ENCODE measurements around the gene PSAPL1.
"Not testable (repeated sequence)": the region's sequence is repeated elsewhere in the genome, so short reads cannot be mapped to it uniquely, and the experiment has no call there.

PSAPL1 gene

DNA sequence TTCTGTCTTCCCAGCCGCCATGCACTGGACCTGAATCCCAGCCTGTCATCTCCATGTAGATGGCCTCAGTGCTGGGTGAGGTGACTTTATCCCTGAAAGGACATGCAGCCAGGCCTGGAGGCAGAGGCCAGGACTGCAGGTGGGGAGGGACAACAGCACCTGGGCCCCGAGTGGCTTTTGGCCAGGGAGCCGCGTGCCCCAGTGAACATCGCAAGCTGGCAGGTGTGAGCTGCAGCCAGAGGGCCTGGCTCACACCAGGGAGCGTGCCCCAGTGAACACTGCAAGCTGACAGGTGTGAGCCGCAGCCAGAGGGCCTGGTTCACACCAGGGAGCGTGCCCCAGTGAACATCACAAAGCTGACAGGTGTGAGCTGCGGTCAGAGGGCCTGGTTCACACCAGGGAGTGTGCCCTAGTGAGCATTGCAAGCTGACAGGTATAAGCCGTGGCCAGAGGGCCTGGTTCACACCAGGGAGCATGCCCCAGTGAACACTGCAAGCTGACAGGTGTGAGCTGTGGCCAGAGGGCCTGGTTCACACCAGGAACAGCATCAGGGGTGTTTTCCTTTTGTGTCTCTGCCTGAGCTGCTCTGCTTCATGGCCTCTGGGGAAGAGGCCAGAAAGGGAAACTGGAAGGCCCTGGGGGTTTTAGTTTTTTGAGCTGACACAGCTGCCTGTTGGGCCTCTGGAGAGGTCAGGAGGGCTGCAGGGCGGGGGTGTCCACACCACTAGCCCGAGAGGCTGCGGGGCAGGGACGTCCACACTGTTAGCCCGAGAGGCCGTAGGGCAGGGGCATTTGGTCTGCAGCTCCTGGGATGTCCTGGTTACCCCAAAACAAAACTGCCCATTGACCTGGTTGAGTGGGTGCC is 22.7 kb upstream of the PSAPL1 start:
- DNase-seq = no peak

GRCh38 chr4:7452802-7453201 is 18.1 kb upstream of the PSAPL1 start:
- not testable (repeated sequence) for DNase-seq

GRCh38 chr4:7451800-7452199 is 17.1 kb upstream of the PSAPL1 start:
- DNase-seq = no peak

- DNase-seq = no peak
Measured at GRCh38 chr4:7451434-7451789, 16.7 kb upstream of the PSAPL1 start.

- no peak for DNase-seq
Measured at GRCh38 chr4:7450775-7451433, 16.2 kb upstream of the PSAPL1 start.

- DNase-seq = no peak
Measured at GRCh38 chr4:7448036-7448435, 13.3 kb upstream of the PSAPL1 start.

DNA sequence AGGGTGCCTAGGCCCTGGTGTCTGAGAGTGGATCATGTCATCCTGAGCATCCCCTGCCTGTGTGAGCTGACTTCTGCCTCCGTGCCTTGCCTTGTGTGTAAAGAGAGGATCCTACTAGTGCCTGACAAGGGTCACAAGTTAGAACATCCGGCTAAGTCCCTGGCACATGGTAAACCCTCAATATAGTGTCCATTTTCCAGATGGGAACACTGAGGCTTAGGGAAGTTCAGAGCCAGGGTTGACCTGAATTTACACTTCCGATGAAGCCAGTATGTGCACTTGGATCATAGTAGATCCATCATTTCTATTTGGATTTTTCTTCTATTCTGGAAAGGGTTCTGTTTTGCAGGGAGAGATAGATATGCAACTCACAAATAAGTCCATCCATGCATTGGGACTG is 12.5 kb upstream of the PSAPL1 start:
- no peak for DNase-seq

DNA sequence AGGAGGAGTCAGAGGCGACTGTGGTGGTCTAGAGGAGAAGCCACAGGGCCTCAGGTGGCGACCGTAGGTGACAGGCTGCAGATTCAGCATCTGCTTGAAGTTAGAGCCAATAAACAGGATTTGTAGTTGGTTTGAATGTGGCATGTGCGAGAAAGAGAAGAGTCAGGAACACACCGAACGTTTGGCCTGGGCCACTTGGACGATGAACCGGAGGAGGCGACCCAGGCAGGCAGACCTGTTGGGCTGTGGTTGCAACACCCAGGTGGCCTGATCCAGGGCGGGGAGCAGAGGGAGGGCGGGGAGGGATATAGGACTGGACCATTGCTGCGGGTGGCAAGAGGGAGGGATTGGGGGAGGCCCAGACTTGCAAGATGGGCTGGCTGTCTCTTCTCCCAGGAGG is 10.0 kb upstream of the PSAPL1 start:
- no peak for DNase-seq

DNA sequence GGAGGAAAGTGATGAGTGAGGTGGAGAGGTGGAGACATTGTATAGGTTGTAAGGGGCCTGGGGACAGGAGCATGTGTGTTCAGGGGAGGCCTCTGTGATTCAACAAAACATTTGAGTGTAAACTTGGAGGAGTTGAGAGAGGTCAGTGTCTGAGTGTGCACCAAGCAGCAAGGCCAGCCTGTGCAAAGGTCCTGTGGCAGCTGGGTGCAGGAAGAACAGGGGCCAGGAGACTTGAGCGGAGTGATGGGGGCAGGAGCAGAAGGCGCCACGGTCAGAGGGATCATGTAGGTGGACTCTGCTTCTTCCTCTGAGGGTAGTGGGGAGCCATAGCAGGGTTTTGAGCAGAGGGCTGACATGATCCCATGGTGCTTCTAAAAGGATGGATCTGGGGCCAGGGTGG is 9.6 kb upstream of the PSAPL1 start:
- no peak for DNase-seq

DNA sequence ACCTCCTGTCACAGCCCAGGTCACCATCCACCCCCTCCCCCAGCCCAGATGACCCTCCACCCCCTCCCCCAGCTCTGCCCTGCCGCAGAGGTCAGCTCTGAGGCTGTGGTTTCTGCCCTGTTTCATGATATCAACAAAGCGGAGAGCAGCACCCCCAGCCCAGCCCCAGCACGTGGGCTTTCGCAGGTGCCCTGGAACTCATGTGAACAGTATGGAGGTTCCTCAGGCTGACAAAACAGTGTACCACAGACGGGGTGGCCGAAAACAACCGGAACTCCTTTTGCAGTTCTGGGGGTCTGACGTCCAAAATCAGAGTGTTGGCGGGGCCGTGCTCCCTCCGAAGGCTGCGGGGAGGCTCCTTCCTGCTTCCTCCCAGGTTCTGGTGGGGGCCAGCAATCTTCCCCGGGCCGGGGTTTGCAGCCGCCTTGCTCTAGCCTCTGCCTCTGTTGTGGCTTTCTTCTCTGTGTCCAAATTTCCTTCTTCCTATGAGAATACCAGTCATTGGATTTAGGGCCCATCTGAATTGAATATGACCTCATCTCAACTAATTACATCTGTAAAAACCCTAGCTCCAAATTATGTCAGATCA is 7.9 kb upstream of the PSAPL1 start:
- no peak for DNase-seq

- no peak for DNase-seq
Measured at GRCh38 chr4:7441201-7441600, 6.5 kb upstream of the PSAPL1 start.

DNA sequence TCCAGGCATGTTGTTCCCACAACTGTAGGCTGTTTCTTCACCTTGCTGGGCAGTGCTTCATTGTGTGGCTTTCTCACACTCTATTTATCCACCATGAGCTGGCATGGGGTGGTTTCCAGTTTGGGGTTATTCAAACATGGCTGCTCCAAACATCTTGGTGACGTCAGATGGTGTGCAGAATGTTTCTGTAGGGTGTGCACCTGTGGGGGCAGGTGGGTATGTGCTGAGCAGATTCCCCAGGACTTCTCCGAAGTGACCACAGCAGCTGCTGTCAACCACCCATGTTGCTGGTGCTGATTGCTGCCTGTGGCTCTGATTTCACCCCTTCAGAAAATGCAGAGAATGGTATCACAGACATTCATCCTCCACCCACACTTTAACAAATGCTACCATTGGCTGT is 5.0 kb upstream of the PSAPL1 start:
- no peak for DNase-seq

GRCh38 chr4:7436256-7436655 is 1.5 kb upstream of the PSAPL1 start:
- no peak for DNase-seq

GRCh38 chr4:7435471-7436061 is 836 bp upstream of the PSAPL1 start:
- DNase-seq = peak; percentile 48

- no peak for DNase-seq
Measured at GRCh38 chr4:7434141-7434765, 477 bp downstream of the PSAPL1 start.

DNA sequence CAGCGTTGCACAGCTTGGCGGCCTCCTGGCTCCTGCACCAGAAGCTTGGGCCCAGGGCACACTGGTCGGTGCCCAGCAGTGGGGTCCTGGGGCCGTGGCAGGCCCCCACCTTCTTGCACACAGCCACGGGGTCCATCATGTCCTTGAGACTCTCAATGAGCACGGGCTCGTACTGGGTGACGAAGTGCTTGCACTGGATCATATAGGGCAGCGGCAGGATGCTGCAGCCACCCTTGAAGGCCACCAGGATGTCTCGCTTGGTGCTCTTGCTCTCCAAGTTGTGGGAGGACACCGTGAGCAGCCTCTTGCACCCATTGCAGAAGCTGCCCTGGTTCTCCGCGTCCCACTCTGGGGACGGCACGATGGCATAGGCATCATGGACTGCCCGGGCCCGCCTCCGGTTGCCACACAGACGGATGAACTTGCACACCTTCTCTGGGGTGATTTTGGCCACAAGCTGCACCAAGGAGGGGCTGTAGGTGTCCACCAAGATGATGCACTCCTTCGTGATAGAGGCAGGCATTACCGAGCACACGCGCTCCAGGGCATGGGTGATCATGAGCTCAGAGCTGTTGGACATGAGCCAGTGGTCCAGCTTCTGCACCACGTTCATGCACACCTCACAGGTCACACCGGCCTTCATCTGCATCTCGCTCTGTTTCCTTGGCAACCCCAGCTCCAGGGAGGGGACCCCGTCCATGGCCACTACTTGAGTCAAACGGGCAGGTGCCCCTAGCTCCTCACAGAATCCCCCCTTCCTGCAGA is 1.2 kb downstream of the PSAPL1 start:
- no peak for DNase-seq

DNA sequence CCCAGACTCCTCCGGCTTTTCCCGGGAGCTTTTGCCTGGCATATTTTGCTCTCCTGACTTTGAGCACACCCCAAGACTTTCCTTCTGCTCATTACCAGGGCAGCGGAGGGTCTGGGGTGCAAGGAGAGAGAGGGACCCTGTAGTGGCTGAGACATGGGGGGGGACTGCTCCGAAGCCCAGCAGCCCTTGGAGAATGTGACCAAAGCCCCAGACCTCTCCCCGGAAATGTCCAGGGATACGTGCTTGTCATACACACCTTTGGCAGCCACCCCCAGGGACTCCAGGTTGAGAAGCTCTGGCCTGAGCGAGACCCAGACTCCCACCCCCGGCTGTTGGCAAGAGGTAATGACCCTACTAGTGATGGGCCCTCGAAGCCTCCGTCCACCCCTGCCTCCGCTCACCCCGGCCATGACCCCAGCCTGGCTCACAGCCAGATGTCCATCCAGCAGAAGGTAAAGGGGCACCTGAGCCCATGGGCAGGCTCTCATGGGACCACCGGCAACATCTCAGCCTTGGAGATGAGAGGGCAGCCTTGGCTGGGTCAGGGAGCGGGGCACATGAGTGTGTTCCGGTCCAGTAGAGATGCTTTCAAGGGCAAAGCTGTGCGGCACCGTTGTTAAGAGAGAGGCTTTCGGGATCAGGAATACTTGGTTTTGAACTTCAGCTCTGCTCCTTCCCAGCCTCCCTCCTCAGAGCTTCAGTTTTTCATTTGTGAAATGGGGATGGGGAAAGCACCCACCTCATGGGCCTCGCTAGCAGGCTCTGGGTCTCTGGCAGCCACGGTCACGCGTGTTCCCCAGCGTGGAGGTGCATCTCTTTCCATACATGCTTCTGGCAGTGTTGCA is 2.0 kb downstream of the PSAPL1 start:
- no peak for DNase-seq

DNA sequence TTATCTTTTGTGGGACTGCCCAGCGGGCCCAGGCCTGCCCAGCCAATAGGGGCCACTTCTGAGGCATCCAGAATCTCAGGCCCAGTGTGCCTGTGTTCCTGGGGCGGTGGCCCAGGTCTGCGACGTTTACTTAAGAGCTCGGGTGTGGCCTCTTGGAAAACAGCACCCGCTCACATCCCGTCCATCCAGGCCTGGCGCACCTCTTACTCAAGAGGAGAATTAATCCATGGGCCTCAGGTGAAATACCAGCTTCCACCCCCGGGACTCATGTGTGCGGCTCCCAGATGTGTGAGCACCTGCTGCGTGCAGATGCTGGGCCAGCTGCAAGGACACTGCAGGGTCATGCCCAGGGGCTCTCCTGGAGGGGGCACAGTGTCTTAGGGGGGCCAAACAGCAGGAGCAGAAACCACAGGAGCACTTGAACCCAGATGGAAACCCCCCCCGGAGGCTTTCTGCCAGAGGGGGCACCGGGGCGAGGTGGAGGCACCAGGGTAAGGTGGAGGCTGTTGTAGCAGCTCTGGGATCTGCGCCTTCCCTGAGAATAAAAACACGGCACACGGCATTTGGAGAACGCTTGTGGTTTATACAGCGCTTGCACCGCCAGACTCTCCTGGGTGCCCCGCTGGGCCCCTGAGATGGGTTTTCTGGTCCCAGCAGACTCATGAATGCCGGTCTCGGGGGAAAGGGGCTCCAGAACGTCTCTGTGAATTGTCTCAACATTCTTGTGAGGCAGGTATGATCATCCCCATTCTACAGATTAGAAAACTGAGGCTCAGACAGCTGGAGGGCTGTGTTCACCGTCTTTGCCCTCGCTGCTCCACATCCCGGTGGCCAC is 2.8 kb downstream of the PSAPL1 start:
- DNase-seq = peak; percentile 16

DNA sequence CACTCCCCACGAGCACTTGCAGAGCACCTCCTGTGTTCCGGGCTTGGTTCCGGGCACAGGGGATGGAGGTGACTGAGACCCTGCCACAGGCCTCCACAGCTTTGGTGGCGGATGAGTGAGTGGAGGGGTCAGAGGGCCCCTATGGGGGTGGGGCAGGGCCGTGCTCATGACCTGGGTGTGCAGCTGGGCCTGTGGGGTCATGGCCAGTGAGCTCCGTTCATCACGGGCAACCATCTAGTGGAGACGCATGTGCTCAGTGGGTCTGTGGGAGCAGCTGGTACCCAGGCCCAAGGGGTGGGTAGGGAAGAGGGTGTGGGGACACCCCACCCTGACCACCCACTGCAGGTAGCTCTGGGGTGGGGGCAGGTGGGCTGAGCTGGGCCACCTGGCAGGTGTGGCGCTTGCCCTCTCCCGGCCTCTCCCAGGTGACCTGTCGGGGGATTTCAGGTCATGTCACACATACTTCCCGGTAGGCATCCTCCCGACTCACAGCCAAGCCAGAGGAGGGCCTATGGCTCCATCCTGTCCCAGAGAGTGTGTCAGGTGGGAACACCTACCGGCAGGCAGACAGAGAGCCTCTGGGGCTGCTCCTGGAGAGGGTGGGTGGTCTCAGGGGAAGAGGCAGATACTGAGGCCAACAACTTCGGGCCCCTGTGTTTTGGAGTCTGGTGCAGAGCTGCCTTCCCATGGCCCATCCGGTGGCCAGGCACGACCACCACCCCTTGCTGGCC is 3.6 kb downstream of the PSAPL1 start:
- DNase-seq = no peak
